Left colon (tissue), 2 donors: ENCODE results near the gene CFAP107. TPM values are rescaled to one million over a fixed set of nuclear protein-coding genes. Genes with fewer than 3 reads are reported as not detected.
A peak's percentile ranks its signal among the peaks of the same experiment; 100 is the strongest.
"Not testable (repeated sequence)": the region's sequence is repeated elsewhere in the genome, so short reads cannot be mapped to it uniquely, and the experiment has no call there.

Experiments used
- ATAC-seq: fragments of 200-7000 bp; cut with Tn5 transposase; one replicate; pipeline ENCODE4 v1.9.1; 2020; ENCODE audit warnings: mild to moderate bottlenecking, moderate library complexity
- DNase-seq, 2 donors: peaks; one replicate each; pipeline ENCODE4 v3.0.0-alpha.2; 2020
- intact Hi-C, 2 donors: fragments of 100-400 bp; cut with DNase I in 1 of 2; cut with micrococcal nuclease in 1 of 2; formaldehyde crosslinking; loops; one replicate each; pipeline versions ENCODE4 v1.11.2 to v1.14.0; 2022; cut with DNase I, micrococcal nuclease
- total RNA-seq, 2 donors: library from RNA; stranded (reverse); fragmentation: NEBNext Ultra II Directional; extraction: Animal tissue kit (Norgen Biotek cat#: 25700); gene quantifications; one replicate each; pipeline ENCODE4 v1.2.1, GENCODE V29; 2021
- donor health status: DM: no; HTN: no; CAD: no.
- donor health status: DM: yes; HTN: yes; CAD: no.

The CFAP107 gene
- total RNA-seq, 2 donors from 2014 or later: not detected

DNA sequence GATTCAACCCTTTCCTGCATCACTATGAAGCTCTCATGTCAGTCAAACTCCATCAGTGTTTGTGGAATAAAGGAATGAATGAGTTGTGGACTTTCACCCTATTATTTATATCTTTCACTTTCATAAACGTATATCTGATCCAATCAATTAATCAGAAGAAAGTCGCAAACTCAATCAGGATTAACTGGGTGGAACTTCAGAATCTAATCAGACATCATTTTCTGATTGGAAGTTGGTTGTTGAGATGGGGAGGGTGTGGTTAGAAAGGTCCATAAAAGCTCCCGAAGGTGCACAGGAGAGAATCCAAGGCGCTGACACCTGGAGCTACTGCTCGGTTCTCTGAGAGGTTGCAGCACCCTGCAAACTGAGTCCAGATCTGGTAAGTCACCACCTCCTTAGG, 27.4 kb downstream of the CFAP107 start, which contains the start of gene PRAMEF12:
PRAMEF12 (plus strand) TSS at position 301 of the 400 bp plus-strand sequence. CDS start 1,130 bp downstream, outside the sequence.
- intact Hi-C loops: no loop called here
- DNase-seq: no peak
- no peak for ATAC-seq

DNA sequence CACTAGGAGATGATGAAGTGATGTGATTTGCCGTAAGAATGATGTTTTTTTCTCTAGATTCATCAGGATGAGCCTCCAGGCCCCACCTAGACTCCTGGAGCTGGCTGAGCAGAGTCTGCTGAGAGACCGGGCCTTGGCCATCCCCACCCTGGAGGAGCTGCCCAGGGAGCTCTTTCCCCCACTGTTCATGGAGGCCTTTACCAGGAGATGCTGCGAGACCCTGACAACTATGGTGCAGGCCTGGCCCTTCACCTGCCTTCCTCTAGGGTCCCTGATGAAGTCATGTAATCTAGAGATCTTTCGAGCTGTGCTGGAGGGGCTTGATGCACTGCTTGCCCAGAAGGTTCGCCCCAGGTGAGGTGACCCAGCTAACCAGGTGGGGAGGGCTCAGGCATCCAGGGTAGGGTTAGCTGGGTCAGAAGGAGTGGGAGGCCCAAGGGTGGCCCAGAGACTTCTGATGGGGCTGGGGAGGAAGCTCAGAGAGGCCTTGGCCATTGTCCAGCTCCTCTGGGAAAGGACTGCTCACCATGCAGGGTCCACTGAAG, 28.9 kb downstream of the CFAP107 start:
- ATAC-seq (no peak), DNase-seq (no peak)
- intact Hi-C loops: no loop called here

DNA sequence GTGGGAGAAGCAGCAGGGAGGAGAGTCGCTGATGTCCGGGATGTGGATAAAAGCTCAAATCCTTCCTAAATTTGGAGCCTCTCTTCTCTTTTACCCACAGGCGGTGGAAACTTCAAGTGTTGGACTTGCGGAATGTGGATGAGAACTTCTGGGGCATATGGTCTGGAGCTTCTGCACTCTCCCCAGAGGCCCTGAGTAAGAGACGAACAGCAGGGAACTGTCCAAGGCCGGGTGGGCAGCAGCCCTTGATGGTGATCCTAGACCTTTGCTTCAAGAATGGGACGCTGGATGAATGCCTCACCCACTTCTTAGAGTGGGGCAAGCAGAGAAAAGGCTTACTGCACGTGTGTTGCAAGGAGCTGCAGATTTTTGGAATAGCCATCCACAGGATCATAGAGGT, 29.4 kb downstream of the CFAP107 start:
- DNase-seq (no peak), ATAC-seq (no peak)
- intact Hi-C loops: no loop called here

DNA sequence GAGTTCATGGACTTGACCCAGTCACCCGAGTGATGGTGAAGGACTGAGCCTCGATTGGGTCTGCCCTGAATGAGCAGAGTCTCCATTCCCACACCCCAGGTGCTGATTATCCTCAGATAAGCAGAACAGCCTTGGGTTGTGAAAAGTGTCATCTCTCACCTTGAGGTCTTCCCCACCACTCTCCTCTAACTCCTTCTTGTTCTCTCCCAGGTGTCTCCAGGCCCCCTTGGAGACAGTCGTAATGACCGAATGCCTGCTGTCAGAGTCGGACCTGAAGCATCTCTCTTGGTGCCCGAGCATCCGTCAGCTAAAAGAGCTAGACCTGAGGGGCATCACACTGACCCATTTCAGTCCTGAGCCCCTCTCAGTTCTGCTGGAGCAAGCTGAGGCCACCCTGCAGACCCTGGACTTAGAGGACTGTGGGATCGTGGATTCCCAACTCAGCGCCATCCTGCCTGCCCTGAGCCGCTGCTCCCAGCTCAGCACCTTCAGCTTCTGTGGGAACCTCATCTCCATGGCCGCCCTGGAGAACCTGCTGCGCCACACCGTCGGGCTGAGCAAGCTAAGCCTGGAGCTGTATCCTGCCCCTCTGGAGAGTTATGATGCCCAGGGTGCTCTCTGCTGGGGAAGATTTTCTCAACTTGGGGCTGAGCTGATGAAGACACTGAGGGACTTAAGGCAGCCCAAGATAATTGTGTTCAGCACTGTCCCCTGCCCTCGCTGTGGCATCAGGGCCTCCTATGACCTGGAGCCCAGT, 31.0 kb downstream of the CFAP107 start:
- DNase-seq: no peak
- intact Hi-C loops: no loop called here
- ATAC-seq: no peak

DNA sequence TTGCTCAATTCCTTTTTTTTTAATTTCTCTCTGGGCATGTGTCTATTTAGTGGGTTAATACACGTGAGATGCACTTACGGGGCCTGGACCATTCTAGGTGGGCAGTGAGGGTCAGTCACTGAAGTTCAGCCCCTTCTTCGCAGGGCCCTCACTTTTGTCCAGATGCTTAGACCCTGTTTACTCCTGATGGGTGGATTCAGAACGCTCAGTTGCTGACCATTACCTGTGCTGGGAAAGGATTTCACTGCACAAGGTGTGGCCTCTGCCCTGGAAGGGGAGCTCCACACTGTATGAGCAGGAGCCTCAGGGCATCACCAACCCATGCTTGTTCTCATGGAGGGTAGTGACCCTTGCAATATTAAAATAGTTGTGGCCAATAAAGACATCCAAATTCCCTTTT, 32.1 kb downstream of the CFAP107 start:
- DNase-seq: no peak
- intact Hi-C loops: no loop called here
- ATAC-seq: no peak

DNA sequence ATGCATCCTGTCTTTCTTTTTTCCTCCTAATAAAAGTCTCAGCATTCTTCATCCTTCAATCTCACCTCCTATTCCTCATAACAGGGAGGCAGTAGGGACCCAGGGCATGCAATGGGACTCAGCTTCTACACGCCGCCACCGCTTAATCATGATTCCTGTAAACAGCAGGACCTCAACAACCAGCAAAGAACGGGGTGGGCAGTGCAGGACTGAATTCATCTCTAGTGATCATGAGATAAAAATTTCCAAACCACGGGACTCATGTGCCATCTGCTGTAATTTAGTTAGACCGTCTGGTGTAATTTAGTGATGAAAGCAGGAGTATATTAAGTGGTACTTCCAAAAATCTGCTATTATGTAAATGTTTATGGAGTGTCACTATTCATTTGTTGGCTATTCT, 32.9 kb downstream of the CFAP107 start:
- DNase-seq (no peak), ATAC-seq (no peak)
- intact Hi-C loops: no loop called here

DNA sequence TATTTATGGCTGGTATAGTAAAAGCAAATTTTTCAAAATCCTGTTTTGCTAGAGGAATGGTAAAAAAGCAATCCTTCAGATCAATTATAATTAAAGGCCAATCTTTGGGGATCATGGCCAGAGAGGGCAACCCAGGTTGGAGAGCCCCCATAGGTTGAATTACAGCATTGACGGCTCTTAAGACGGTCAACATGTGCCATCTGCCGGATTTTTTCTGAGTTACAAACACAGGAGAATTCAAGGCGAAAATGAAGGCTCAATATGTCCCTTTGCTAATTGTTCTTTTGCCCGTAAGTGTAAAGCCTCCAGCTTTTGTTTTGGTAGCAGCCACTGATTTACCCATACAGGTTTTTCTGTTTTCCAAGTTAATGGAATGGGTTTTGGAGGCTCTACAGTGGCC, 35.5 kb downstream of the CFAP107 start:
- ATAC-seq, DNase-seq, intact Hi-C loops: not testable (repeated sequence)

DNA sequence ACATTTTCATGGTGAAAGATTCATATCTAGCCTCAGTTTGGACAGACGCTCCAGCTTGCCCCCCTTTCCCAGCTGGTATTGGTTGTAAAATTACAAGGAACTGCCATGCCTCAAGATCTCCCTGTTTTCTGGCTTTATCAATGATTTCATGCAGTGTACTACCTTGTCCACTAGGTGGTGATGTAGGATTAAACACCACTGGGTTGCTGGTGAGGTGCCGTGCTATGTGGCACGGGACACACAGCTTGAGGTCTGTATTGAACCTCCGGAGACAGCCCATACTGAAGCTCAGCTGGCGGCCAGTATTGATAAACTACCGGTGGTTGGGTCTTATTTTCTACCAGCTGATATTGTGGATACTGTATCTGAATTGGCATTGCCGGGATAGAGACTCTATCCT, 37.8 kb downstream of the CFAP107 start:
- ATAC-seq, intact Hi-C loops, DNase-seq: not testable (repeated sequence)

DNA sequence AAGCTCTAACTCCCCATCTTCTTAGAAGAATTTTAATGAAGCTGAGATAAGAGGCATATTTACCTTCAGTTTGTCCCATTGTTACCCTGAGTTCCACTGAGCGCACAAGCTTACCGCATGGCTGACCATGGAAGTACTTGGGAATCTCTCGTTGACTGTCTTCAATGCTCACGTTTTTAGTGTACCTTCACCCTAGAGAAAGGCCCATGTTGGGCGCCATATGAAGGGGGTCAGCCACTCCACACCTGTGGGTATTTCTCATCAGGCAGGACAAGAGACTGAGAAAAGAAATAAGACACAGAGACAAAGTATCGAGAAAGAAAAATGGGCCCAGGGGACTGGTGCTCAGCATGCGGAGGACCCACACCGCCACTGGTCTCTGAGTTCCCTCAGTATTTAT, 38.7 kb downstream of the CFAP107 start:
- DNase-seq: peak in 1 of 2 donors; percentile 8
- intact Hi-C loops, ATAC-seq: not testable (repeated sequence)

DNA sequence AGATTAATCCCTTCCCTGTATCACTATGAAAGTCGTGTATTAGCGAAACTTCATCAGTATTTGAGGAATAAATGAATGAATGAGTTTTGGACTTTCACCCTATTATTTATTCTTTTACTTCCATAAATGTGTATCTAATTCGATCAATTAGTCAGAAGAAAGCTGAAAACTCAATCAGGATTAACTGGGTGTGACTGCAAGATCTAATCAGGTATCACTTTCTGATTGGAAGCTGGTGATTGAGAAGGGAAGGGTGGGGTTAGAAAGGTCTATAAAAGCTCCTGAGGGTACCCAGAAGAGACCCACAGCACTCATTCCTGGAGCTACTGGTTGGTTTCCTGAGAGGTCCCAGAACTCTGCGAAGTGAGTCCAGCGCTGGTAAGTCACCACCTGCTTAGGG, 45.1 kb downstream of the CFAP107 start, which contains the start of gene PRAMEF1:
PRAMEF1 (plus strand) TSS at position 301 of the 400 bp plus-strand sequence. CDS start 1,831 bp downstream, outside the sequence.
- DNase-seq, intact Hi-C loops, ATAC-seq: not testable (repeated sequence)

DNA sequence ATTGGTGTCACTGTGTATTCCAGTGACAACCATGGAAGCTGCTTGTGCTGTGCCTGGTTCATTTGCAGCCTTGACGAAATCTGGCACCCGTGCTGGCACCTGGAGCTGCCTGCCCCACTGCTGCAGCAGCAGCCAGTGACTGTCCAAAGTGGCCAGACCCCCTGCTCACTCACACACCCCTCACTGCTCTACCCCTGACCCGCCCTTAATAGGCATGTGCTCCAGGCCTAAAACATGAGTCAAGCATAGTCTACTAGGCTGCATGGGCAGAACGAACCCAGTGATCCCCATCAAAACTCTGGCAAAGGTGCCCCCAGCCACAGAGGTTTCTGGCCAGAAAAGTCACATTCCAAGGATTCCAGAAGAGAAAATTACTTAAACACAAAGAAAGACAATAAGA, 52.9 kb downstream of the CFAP107 start:
- ATAC-seq: no peak
- intact Hi-C loops: no loop called here
- DNase-seq: no peak

DNA sequence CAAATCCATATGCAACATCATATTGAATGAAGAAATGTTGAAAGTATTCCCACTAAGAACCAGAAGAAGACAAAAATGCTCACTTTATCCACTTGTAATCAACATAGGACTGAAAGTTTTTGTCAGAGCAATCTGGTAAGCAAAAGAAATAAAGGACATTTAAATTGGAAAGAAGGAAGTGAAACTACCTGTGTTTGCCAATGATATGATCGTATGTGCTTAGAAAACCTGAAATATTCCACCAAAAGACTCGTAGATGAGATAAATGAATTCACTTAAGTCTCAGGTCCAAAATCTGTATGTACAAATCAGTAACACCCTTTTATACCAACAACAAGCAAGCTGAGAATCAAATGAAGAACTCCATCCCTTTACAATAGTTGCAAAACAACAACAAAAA, 53.7 kb downstream of the CFAP107 start:
- ATAC-seq (no peak), DNase-seq (no peak)
- intact Hi-C loops: no loop called here

DNA sequence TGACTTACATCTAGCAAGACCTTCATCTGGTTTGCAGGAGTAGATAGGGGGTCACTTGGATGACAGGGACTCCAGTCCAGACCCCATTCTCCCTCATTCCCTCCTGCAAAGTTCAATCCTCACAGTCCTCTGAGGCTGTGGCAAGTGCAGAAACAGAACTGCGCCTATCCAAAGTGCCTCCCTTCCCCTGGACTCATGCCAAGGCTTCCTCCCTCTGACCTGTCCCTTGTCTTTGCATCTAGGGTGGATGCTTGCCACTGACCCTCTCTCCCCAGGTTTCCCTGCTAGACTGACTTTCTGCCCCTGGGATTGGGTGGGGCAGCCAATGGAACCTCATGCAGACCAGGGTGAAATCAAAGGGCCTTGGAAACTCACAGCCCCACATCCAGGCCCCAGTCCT, 63.9 kb downstream of the CFAP107 start:
- intact Hi-C loops: no loop called here
- DNase-seq (no peak), ATAC-seq (no peak)

DNA sequence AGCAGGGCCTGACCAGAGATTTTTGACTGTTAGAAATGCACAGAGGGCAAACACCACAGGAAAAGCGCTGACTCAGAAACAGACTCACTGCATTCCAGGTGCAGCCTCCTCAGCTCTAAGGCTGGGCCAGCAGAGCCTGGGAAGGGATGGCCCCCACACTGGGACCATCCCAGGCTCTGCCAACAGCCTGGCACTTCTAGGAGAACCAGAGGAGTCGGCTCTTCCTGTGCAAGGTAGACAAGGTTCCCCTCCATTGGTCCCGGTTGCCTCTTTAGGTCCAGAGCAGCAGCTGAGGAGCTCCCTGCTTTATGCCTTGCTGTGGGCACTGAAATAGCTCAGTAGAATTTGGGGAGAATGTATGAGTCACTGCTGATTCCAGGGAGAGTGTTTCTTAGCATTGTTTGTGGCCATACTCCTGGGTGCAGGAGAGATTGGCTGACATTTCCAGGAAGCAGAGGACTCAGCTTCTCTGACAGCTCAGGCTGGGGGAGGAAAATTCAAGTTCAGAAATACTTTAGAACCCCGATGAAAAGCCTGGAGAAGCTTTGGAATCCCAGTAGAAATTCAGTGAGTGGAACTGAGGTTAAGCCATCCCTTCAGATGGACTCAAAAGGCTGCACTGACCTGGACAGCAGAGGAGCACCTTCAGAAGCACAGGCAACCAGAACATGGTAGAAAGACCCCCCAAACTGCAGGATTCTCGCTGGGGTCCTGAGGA, 64.8 kb downstream of the CFAP107 start:
- intact Hi-C loops: no loop called here
- DNase-seq (no peak), ATAC-seq (no peak)

DNA sequence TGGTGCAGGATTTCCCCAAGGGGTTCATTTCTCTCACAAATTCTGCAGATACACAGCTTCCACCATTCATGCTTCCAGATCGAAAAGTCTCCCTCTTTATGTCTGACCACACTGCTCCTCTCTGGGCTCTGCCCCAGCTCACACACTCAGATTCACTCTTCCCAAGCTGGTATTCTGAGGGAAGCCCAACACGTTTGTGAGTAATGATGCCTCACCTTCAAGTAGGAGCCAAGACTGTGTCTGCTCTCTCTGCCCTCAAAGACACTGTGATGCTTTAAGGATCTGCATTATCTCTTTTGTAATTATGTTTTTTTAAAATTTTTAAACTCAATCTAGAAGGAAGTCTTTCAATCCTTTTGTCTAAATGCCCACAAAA, 65.4 kb downstream of the CFAP107 start:
- ATAC-seq: no peak
- intact Hi-C loops: no loop called here

More for the DNA sequence above, 65.4 kb downstream of the CFAP107 start:
- no peak for DNase-seq

Other genes with a start within 250 kb of the CFAP107 start
- 100 to 1,000 TPM in 1 of 2 donors, 10 to 100 TPM in 1; 73.2 to 106 TPM for gene DHRS3, start 128.0 kb upstream of the CFAP107 start, total RNA-seq
- not detected for gene AADACL4, start 102.1 kb upstream of the CFAP107 start, total RNA-seq
- not detected for gene AADACL3, start 30.1 kb upstream of the CFAP107 start, total RNA-seq
- not detected for gene PRAMEF12, start 27.5 kb downstream of the CFAP107 start, total RNA-seq
- gene PRAMEF1, start 45.2 kb downstream of the CFAP107 start, total RNA-seq: not detected
- gene PRAMEF11, start 85.2 kb downstream of the CFAP107 start, total RNA-seq: not detected
- gene HNRNPCL1, start 102.5 kb downstream of the CFAP107 start, total RNA-seq: not detected
- gene PRAMEF2, start 110.9 kb downstream of the CFAP107 start, total RNA-seq: not detected
- not detected for gene PRAMEF4, start 140.0 kb downstream of the CFAP107 start, total RNA-seq
- gene PRAMEF10, start 152.1 kb downstream of the CFAP107 start, total RNA-seq: not detected
- gene PRAMEF7, start 170.4 kb downstream of the CFAP107 start, total RNA-seq: not detected
- gene PRAMEF6, start 201.4 kb downstream of the CFAP107 start, total RNA-seq: not detected